Measurements from ENCODE around the gene GBP6. TPM values are rescaled to one million over a fixed set of nuclear protein-coding genes. Genes with fewer than 3 reads are reported as not detected.
"Not testable (repeated sequence)": the region's sequence is repeated elsewhere in the genome, so short reads cannot be mapped to it uniquely, and the experiment has no call there.

The GBP6 gene
- polyA plus RNA-seq, 3 donors, result not detected

- no peaks in the 10 kb centered on the region for H3K27me3 ChIP-seq (ENCODE audit: control insufficient read depth in 2 of 2, insufficient read depth in 2 of 2, low read length in 2 of 2)
- H3K9me3 ChIP-seq (replicated peaks in 1 of 2; ENCODE audit: control insufficient read depth in 1 of 2, insufficient read depth in 1 of 2, low read length in 2 of 2), result no peaks in the 10 kb centered on the region
- no peaks in the 10 kb centered on the region for H3K36me3 Mint-ChIP-seq
- H3K9me3 Mint-ChIP-seq, result no peaks in the 10 kb centered on the region
- no peaks in the 10 kb centered on the region for H3K79me2 ChIP-seq (ENCODE audit: insufficient read depth, low read length)
- WGBS (ENCODE audit: insufficient coverage), result no CpG with 5 or more reads among the region's 1 CpG
- no peaks in the 10 kb centered on the region for H4K20me1 ChIP-seq (ENCODE audit: insufficient read depth, low read length)
- no peak overlapping the region for H3K4me3 Mint-ChIP-seq
- no peak overlapping the region for H3K4me3 ChIP-seq (replicated peaks in 1 of 3; ENCODE audit: low read depth in 2 of 3, low read length in 3 of 3)
- no peak overlapping the region for H3K27ac ChIP-seq (ENCODE audit: low read depth in 1 of 2, low read length in 2 of 2)
- H2AFZ ChIP-seq (ENCODE audit: insufficient read depth, low read depth, low read length, poor library complexity, severe bottlenecking), result no peak overlapping the region
- H3K4me1 ChIP-seq (ENCODE audit: control insufficient read depth in 1 of 2, insufficient read depth in 2 of 2, low read length in 2 of 2), result no peaks in the 10 kb centered on the region
- H3K9ac ChIP-seq (ENCODE audit: insufficient read depth, low read length, poor library complexity, severe bottlenecking), result no peak overlapping the region
- H3K27me3 Mint-ChIP-seq (ENCODE audit: low read depth in 3 of 3), result no peaks in the 10 kb centered on the region
- DNase-seq, result no peak
- TF ChIP-seq, protein P1, sequence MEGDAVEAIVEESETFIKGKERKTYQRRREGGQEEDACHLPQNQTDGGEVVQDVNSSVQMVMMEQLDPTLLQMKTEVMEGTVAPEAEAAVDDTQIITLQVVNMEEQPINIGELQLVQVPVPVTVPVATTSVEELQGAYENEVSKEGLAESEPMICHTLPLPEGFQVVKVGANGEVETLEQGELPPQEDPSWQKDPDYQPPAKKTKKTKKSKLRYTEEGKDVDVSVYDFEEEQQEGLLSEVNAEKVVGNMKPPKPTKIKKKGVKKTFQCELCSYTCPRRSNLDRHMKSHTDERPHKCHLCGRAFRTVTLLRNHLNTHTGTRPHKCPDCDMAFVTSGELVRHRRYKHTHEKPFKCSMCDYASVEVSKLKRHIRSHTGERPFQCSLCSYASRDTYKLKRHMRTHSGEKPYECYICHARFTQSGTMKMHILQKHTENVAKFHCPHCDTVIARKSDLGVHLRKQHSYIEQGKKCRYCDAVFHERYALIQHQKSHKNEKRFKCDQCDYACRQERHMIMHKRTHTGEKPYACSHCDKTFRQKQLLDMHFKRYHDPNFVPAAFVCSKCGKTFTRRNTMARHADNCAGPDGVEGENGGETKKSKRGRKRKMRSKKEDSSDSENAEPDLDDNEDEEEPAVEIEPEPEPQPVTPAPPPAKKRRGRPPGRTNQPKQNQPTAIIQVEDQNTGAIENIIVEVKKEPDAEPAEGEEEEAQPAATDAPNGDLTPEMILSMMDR (IDR thresholded peaks at IDR 0.05), result no peak
- peaks cover 6% of the 10 kb centered on the region for H3K4me1 Mint-ChIP-seq
- H3K4me2 ChIP-seq (replicated peaks; ENCODE audit: extremely low read depth, low read length, poor library complexity, severe bottlenecking), result no peak overlapping the region
- H3K27ac Mint-ChIP-seq, result no peak overlapping the region
- H3K36me3 ChIP-seq (replicated peaks in 1 of 2; ENCODE audit: control insufficient read depth in 1 of 2, insufficient read depth in 2 of 2, low read length in 2 of 2), result no peaks in the 10 kb centered on the region
- intact Hi-C loops (cut with micrococcal nuclease), result no loop called here
Measured at GRCh38 chr1:89367221-89367620, 3.4 kb downstream of the GBP6 start.

- no peak for DNase-seq
- Histone ChIP-seq H3K9ac (ENCODE audit: insufficient read depth, low read length, poor library complexity, severe bottlenecking) (no peak overlapping the region), H3K4me3 (replicated peaks in 1 of 3; ENCODE audit: low read depth in 2 of 3, low read length in 3 of 3) (no peak overlapping the region), H3K79me2 (ENCODE audit: insufficient read depth, low read length) (no peaks in the 10 kb centered on the region), H3K4me2 (replicated peaks; ENCODE audit: extremely low read depth, low read length, poor library complexity, severe bottlenecking) (no peak overlapping the region), H3K27me3 (ENCODE audit: control insufficient read depth in 2 of 2, insufficient read depth in 2 of 2, low read length in 2 of 2) (no peaks in the 10 kb centered on the region), H3K27ac (ENCODE audit: low read depth in 1 of 2, low read length in 2 of 2) (no peak overlapping the region), H3K36me3 (replicated peaks in 1 of 2; ENCODE audit: control insufficient read depth in 1 of 2, insufficient read depth in 2 of 2, low read length in 2 of 2) (no peaks in the 10 kb centered on the region), H3K9me3 (replicated peaks in 1 of 2; ENCODE audit: control insufficient read depth in 1 of 2, insufficient read depth in 1 of 2, low read length in 2 of 2) (peaks cover 0 to 4% of the 10 kb centered on the region in 2 donors), H3K4me1 (ENCODE audit: control insufficient read depth in 1 of 2, insufficient read depth in 2 of 2, low read length in 2 of 2) (no peaks in the 10 kb centered on the region), H2AFZ (ENCODE audit: insufficient read depth, low read depth, low read length, poor library complexity, severe bottlenecking) (no peak overlapping the region), H4K20me1 (ENCODE audit: insufficient read depth, low read length) (no peaks in the 10 kb centered on the region)
- Mint-ChIP-seq H3K36me3 (no peaks in the 10 kb centered on the region), H3K27me3 (ENCODE audit: low read depth in 3 of 3) (no peaks in the 10 kb centered on the region), H3K4me1 (no peaks in the 10 kb centered on the region), H3K9me3 (peaks cover 4 to 7% (median 6%) of the 10 kb centered on the region in 7 donors), H3K4me3 (no peak overlapping the region), H3K27ac (no peak overlapping the region)
- 100% methylated on average over 1 of the region's 8 CpGs for WGBS (ENCODE audit: insufficient coverage)
- TF ChIP-seq, protein P1 (IDR thresholded peaks at IDR 0.05), result no peak
- intact Hi-C loops (cut with micrococcal nuclease), result no loop called here
Measured at GRCh38 chr1:89369331-89369730, 5.5 kb downstream of the GBP6 start.

GRCh38 chr1:89373810-89374209 lies 10.0 kb downstream of the GBP6 start:
- not testable (repeated sequence) for H3K4me3 Mint-ChIP-seq

More at GRCh38 chr1:89373810-89374209, 10.0 kb downstream of the GBP6 start:
- H3K27me3 Mint-ChIP-seq (ENCODE audit: low read depth in 3 of 3); H3K4me2 ChIP-seq (replicated peaks; ENCODE audit: extremely low read depth, low read length, poor library complexity, severe bottlenecking); H3K36me3 ChIP-seq (replicated peaks in 1 of 2; ENCODE audit: control insufficient read depth in 1 of 2, insufficient read depth in 2 of 2, low read length in 2 of 2); H3K27ac Mint-ChIP-seq; H3K9me3 ChIP-seq (replicated peaks in 1 of 2; ENCODE audit: control insufficient read depth in 1 of 2, insufficient read depth in 1 of 2, low read length in 2 of 2); intact Hi-C loops (cut with micrococcal nuclease); H3K36me3 Mint-ChIP-seq; H3K9ac ChIP-seq (ENCODE audit: insufficient read depth, low read length, poor library complexity, severe bottlenecking); H4K20me1 ChIP-seq (ENCODE audit: insufficient read depth, low read length); H3K79me2 ChIP-seq (ENCODE audit: insufficient read depth, low read length); H3K9me3 Mint-ChIP-seq; H3K4me3 ChIP-seq (replicated peaks in 1 of 3; ENCODE audit: low read depth in 2 of 3, low read length in 3 of 3); H2AFZ ChIP-seq (ENCODE audit: insufficient read depth, low read depth, low read length, poor library complexity, severe bottlenecking); H3K4me1 ChIP-seq (ENCODE audit: control insufficient read depth in 1 of 2, insufficient read depth in 2 of 2, low read length in 2 of 2); H3K27me3 ChIP-seq (ENCODE audit: control insufficient read depth in 2 of 2, insufficient read depth in 2 of 2, low read length in 2 of 2); H3K27ac ChIP-seq (ENCODE audit: low read depth in 1 of 2, low read length in 2 of 2); H3K4me1 Mint-ChIP-seq: not testable (repeated sequence)
- peak in 1 of 3 donors; percentile 12 for DNase-seq
- no CpG with 5 or more reads among the region's 4 CpGs for WGBS (ENCODE audit: insufficient coverage)
